Activated naive CD8-positive, alpha-beta T cell treated with anti-CD3 and anti-CD28 coated beads for 36 hours (primary cell): ENCODE measurements around the gene SLC5A5. TPM values are rescaled to one million over a fixed set of nuclear protein-coding genes. Genes with fewer than 3 reads are reported as not detected.
A peak's percentile ranks its signal among the peaks of the same experiment; 100 is the strongest.

Source experiments
- DNase-seq: peaks from one replicate; pipeline ENCODE4 v3.0.0; 2021
- H3K27ac Mint-ChIP-seq: one replicate; pipeline ENCODE4 v1.8.0; 2022; ENCODE audit warnings: mild to moderate bottlenecking, moderate library complexity, mixed read lengths
- H3K27me3 Mint-ChIP-seq: one replicate; pipeline ENCODE4 v1.8.0; 2022; ENCODE audit warnings: mild to moderate bottlenecking, mixed read lengths
- H3K36me3 Mint-ChIP-seq: one replicate; pipeline ENCODE4 v1.8.0; 2021; ENCODE audit warnings: mild to moderate bottlenecking, mixed read lengths
- H3K4me1 Mint-ChIP-seq: one replicate; pipeline ENCODE4 v1.8.0; 2021; ENCODE audit warnings: mixed read lengths
- H3K4me3 Mint-ChIP-seq: one replicate; pipeline ENCODE4 v1.8.0; 2022; ENCODE audit warnings: mild to moderate bottlenecking, moderate library complexity, mixed read lengths
- H3K9me3 Mint-ChIP-seq: one replicate; pipeline ENCODE4 v1.8.0; 2022; ENCODE audit warnings: mixed read lengths
- total RNA-seq, 2 experiments: library from RNA; stranded (reverse); gene quantifications; one replicate each; pipeline ENCODE4 v1.2.3, GENCODE V29; 2021

The SLC5A5 gene
- 1 to 10 TPM; 1.5 to 1.7 TPM for total RNA-seq

GRCh38 chr19:17871878-17872250 lies at the start of gene SLC5A5:
Gene SLC5A5 (plus strand): TSS chr19:17871945. CDS start chr19:17872320, 375 bp downstream.
- H3K9me3 Mint-ChIP-seq, result no peaks in the 10 kb centered on the region
- DNase-seq, result peak; percentile 50

GRCh38 chr19:17824339-17824738 lies 47.4 kb upstream of the SLC5A5 start:
- H3K36me3 Mint-ChIP-seq, result peaks cover 13% of the 10 kb centered on the region
- H3K4me1 Mint-ChIP-seq, result no peaks in the 10 kb centered on the region
- DNase-seq, result no peak

More at GRCh38 chr19:17871878-17872250, at the start of gene SLC5A5:
- no peaks in the 10 kb centered on the region for H3K27me3 Mint-ChIP-seq
- H3K27ac Mint-ChIP-seq, result peak within 1 kb of the TSS; percentile 67
- H3K36me3 Mint-ChIP-seq, result no peaks in the 10 kb centered on the region
- H3K4me1 Mint-ChIP-seq, result peaks cover 10% of the 10 kb centered on the region
- H3K4me3 Mint-ChIP-seq, result peak within 1 kb of the TSS; percentile 88

GRCh38 chr19:17826508-17827056 lies 45.2 kb upstream of the SLC5A5 start:
- Mint-ChIP-seq H3K27ac (no peak overlapping the region), H3K4me1 (peaks cover 3% of the 10 kb centered on the region), H3K27me3 (no peaks in the 10 kb centered on the region), H3K4me3 (no peak overlapping the region), H3K9me3 (no peaks in the 10 kb centered on the region), H3K36me3 (peaks cover 32% of the 10 kb centered on the region)
- no peak for DNase-seq

More at GRCh38 chr19:17824339-17824738, 47.4 kb upstream of the SLC5A5 start:
- no peaks in the 10 kb centered on the region for H3K9me3 Mint-ChIP-seq
- H3K27ac Mint-ChIP-seq, result peak overlapping the region; percentile 35
- H3K27me3 Mint-ChIP-seq, result no peaks in the 10 kb centered on the region
- H3K4me3 Mint-ChIP-seq, result no peak overlapping the region

GRCh38 chr19:17829855-17830566 lies 41.7 kb upstream of the SLC5A5 start:
- H3K9me3 Mint-ChIP-seq, result peaks cover 3% of the 10 kb centered on the region
- no peak overlapping the region for H3K4me3 Mint-ChIP-seq

GRCh38 chr19:17830567-17831418 lies 41.0 kb upstream of the SLC5A5 start:
- Mint-ChIP-seq H3K4me3 (no peak overlapping the region), H3K36me3 (peaks cover 59% of the 10 kb centered on the region), H3K27me3 (no peaks in the 10 kb centered on the region), H3K4me1 (peaks cover 3% of the 10 kb centered on the region), H3K27ac (peak overlapping the region; percentile 42), H3K9me3 (peaks cover 3% of the 10 kb centered on the region)
- peak; percentile 68 for DNase-seq

More at GRCh38 chr19:17829855-17830566, 41.7 kb upstream of the SLC5A5 start:
- Mint-ChIP-seq H3K27me3 (no peaks in the 10 kb centered on the region), H3K27ac (peak overlapping the region; percentile 42), H3K4me1 (peaks cover 3% of the 10 kb centered on the region), H3K36me3 (peaks cover 54% of the 10 kb centered on the region)
- no peak for DNase-seq

- Mint-ChIP-seq H3K27ac (no peak overlapping the region), H3K36me3 (peaks cover 64% of the 10 kb centered on the region), H3K4me1 (peaks cover 3% of the 10 kb centered on the region), H3K4me3 (no peak overlapping the region), H3K27me3 (no peaks in the 10 kb centered on the region), H3K9me3 (peaks cover 3% of the 10 kb centered on the region)
- no peak for DNase-seq
Measured at GRCh38 chr19:17831419-17831888, 40.3 kb upstream of the SLC5A5 start.

GRCh38 chr19:17832443-17833208 lies 39.1 kb upstream of the SLC5A5 start:
- no peak for DNase-seq
- no peaks in the 10 kb centered on the region for H3K27me3 Mint-ChIP-seq
- H3K4me3 Mint-ChIP-seq, result no peak overlapping the region
- peaks cover 3% of the 10 kb centered on the region for H3K4me1 Mint-ChIP-seq
- peaks cover 3% of the 10 kb centered on the region for H3K9me3 Mint-ChIP-seq
- H3K36me3 Mint-ChIP-seq, result peaks cover 62% of the 10 kb centered on the region
- H3K27ac Mint-ChIP-seq, result no peak overlapping the region

GRCh38 chr19:17834350-17835181 lies 37.2 kb upstream of the SLC5A5 start:
- peaks cover 3% of the 10 kb centered on the region for H3K9me3 Mint-ChIP-seq
- no peak overlapping the region for H3K4me3 Mint-ChIP-seq
- peaks cover 4% of the 10 kb centered on the region for H3K4me1 Mint-ChIP-seq
- H3K36me3 Mint-ChIP-seq, result peaks cover 62% of the 10 kb centered on the region
- no peak for DNase-seq
- H3K27ac Mint-ChIP-seq, result no peak overlapping the region
- H3K27me3 Mint-ChIP-seq, result no peaks in the 10 kb centered on the region

- Mint-ChIP-seq H3K9me3 (peaks cover 3% of the 10 kb centered on the region), H3K27ac (peak overlapping the region; percentile 38), H3K36me3 (peaks cover 56% of the 10 kb centered on the region), H3K4me3 (no peak overlapping the region), H3K27me3 (no peaks in the 10 kb centered on the region), H3K4me1 (peaks cover 4% of the 10 kb centered on the region)
- no peak for DNase-seq
Measured at GRCh38 chr19:17835182-17836006, 36.4 kb upstream of the SLC5A5 start.

- Mint-ChIP-seq H3K27me3 (no peaks in the 10 kb centered on the region), H3K4me1 (peaks cover 7% of the 10 kb centered on the region), H3K27ac (peak overlapping the region; percentile 1), H3K36me3 (peaks cover 52% of the 10 kb centered on the region), H3K9me3 (peaks cover 3% of the 10 kb centered on the region), H3K4me3 (no peak overlapping the region)
- no peak for DNase-seq
Measured at GRCh38 chr19:17836530-17836929, 35.2 kb upstream of the SLC5A5 start.

GRCh38 chr19:17837972-17838371 lies 33.8 kb upstream of the SLC5A5 start:
- peaks cover 44% of the 10 kb centered on the region for H3K36me3 Mint-ChIP-seq
- H3K27ac Mint-ChIP-seq, result peak overlapping the region; percentile 70
- no peak for DNase-seq

GRCh38 chr19:17840019-17840418 lies 31.7 kb upstream of the SLC5A5 start:
- Mint-ChIP-seq H3K27me3 (no peaks in the 10 kb centered on the region), H3K4me3 (no peak overlapping the region), H3K4me1 (peaks cover 20% of the 10 kb centered on the region), H3K36me3 (peaks cover 52% of the 10 kb centered on the region), H3K27ac (no peak overlapping the region), H3K9me3 (no peaks in the 10 kb centered on the region)
- no peak for DNase-seq

More at GRCh38 chr19:17837972-17838371, 33.8 kb upstream of the SLC5A5 start:
- H3K4me3 Mint-ChIP-seq, result no peak overlapping the region
- H3K4me1 Mint-ChIP-seq, result peaks cover 7% of the 10 kb centered on the region
- H3K9me3 Mint-ChIP-seq, result no peaks in the 10 kb centered on the region
- H3K27me3 Mint-ChIP-seq, result no peaks in the 10 kb centered on the region

- H3K27me3 Mint-ChIP-seq, result no peaks in the 10 kb centered on the region
- H3K27ac Mint-ChIP-seq, result no peak overlapping the region
- no peak overlapping the region for H3K4me3 Mint-ChIP-seq
- peaks cover 30% of the 10 kb centered on the region for H3K4me1 Mint-ChIP-seq
- DNase-seq, result no peak
- H3K9me3 Mint-ChIP-seq, result no peaks in the 10 kb centered on the region
- peaks cover 52% of the 10 kb centered on the region for H3K36me3 Mint-ChIP-seq
Measured at GRCh38 chr19:17841371-17841809, 30.4 kb upstream of the SLC5A5 start.
